Measurements from ENCODE around the gene SPATS2.

GRCh38 chr12:49560695-49561094, 193.4 kb downstream of the SPATS2 start:
- TF ChIP-seq CTCF (IDR thresholded peaks at IDR 0.05), result no peak
- TF ChIP-seq ZFX (IDR thresholded peaks at IDR 0.05; ENCODE audit: borderline replicate concordance), result no peak
